ENCODE data around the gene SMIM26.

- TF ChIP-seq SIX1 (CRISPR knock-in tag; IDR thresholded peaks at IDR 0.05; ENCODE audit: borderline replicate concordance) (no peak), PRDM10 (CRISPR knock-in tag; IDR thresholded peaks at IDR 0.05; ENCODE audit: low read depth) (no peak), GABPA (IDR thresholded peaks at IDR 0.05; ENCODE audit: low read depth, low read length) (no peak), GABPA (CRISPR knock-in tag; IDR thresholded peaks at IDR 0.05; ENCODE audit: low read depth) (no peak), KDM5B (CRISPR knock-in tag; IDR thresholded peaks at IDR 0.05; ENCODE audit: borderline replicate concordance) (no peak), POLR2A (IDR thresholded peaks at IDR 0.05; ENCODE audit: insufficient read depth in 1 of 2, low read depth in 2 of 2, low read length in 2 of 2) (no peak)
These were observed 4.3 kb downstream of the SMIM26 start for GRCh38 chr20:18571578-18571977.

Measured in HepG2 (cell line).